Cortex of kidney (tissue), 1 donor: ENCODE measurements around the gene EFCC1.

ENCODE experiments used
- DNase-seq: peaks from one replicate; lab custom pipeline; 2025; lab: John Stamatoyannopoulos, UW

Gene EFCC1

GRCh38 chr3:129032716-129033115 lies 31.6 kb downstream of the EFCC1 start:
- DNase-seq = no peak

DNA sequence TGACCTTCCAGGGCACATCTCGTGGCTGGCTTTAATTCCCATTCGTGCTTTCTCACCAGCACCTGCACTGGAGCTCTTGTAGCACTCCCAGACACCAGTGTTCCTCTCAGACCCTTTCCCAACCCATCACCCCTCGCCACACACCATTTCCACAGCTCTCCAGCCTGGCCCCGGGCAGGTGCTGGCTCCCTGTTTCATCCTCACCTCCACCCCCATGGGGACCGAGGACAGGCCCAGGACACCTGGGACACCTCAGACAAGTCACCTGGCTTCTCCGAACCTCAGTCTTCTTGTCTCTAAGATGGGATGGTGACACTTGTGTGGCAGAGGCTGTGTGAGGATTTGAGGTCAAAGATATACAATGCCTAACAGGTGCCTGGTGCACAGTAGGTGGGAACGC lies 32.0 kb downstream of the EFCC1 start:
- no peak for DNase-seq

DNA sequence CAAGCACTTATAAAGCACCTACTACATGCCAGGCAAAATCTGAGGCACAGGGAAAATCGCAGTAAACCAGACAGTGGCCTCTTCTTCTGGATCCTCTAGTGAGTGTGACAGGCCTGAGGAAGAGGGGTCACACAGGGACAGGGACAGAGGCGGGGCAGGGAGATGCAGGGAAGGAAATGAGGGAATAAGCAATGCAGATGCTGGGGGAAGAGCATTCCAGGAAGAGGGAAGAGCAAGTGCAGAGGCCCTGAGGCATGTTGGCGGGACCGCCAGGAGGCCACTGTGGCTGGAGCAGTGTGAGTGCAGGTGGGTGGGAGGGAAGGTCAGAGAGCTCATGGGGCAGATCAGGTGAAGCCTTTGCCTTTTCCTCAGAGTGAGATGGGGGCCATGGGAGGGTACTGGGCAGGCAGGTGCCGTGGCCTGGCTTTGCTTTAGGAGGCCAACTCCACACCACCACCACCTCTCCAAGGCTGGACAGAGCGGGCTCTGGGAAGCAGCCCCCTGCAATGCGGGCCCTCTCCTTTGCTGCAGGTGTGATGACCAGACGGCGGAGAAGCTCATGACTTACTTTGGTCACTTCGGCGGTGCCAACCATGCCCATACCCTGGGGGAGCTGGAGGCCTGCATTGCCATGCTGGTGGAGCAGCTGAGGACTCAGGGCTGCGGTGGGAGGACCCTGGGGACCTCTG lies 32.7 kb downstream of the EFCC1 start:
- no peak for DNase-seq

DNA sequence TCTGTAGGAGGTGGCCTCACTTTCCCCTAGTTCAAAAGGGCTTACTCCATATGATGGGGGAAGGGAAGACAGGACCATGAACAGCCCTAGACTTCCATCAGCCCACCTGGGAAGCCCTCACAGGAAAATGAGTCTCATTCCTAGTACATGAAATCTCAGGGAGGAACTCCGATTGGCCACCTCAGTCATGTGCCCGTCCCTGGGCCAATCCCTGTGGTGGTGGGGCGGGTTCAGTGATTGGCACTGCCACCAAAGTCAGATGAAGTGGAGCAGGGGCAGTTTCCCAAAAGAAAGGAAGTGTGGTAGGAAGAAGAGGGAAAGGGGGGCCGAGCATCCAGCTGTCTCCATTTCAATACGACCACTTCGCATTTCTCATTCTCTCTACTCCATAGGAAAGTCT lies 33.5 kb downstream of the EFCC1 start:
- no peak for DNase-seq

DNA sequence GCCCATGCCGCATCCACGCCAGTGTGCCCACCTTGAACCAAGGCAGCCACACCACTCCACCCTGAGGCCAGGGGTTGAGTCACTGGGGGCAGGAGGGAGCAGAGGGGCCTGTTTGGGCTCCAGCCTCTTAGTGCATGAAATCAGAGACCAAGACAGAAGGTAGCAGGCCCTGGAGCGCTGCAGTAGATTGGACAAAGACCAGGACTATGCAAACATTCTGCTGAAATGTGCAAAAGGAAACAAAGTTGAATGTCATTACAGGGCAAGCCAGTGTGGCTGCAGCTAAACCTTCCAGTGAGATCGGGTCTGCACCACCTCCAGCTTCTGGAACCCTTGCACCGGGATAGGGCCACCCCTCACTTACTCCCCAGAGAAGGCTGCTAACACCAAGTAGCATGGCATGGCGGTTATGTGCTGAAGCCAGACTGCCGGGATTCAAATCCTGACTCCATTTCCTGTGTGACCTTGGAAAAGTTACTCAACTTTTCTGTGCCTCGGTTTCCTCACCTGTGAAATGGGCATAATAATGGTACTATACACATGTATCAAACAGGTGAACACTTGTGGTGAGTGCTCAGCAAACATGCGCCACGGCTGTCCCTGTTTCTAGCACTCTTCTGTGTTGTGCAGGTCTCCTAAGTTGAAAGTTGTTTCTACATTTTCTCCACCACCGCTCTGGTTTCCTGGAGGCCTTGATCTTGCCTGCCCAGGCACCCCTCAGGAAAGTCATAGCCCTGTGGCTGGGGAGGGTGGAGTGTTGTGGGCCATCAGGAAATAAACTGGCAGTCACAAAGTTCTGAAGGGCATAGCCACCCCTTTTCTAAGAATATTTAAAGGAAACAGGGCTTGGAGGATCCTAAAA lies 34.5 kb downstream of the EFCC1 start:
- no peak for DNase-seq

DNA sequence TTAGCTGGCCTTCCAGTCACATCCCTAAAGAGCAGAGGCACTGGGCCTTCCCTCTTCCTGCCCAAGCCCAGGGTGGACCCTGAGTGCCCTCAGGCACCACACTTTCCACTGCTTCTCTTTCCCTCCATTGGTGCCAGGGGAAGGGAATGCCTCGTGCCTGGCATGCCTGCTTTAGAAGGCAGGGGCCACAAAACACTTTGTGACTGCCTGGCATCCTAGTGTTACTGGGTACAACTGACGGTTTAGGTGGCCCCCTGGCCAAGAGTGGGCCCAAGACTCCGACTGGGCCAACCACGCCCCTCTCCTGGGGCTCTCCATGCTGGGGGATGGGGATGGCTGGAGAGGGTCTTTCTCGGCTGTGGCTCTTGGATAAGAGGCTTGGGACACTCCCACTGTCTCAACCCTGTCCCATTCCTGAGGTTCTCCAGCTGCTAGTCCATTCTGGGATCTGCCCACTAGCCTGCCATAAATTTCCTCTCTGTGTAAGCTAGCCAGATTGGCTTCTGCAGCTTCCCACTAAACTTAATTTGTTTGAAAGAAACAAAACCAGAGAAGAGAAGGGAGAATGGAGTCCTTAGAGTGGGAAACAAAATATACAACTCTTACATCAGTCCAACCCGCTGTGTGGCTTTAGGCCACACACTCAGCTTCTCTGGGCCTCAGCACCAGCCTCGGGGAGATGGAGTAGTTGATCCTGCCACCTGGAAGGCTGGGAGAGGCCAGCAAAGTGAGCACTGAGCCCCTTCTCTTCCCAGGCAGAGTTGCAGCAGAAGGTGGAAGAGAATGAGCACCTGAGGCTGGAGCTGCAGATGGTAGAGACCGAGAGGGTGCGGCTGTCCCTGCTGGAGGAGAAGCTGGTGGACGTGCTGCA lies 35.4 kb downstream of the EFCC1 start:
- no peak for DNase-seq

DNA sequence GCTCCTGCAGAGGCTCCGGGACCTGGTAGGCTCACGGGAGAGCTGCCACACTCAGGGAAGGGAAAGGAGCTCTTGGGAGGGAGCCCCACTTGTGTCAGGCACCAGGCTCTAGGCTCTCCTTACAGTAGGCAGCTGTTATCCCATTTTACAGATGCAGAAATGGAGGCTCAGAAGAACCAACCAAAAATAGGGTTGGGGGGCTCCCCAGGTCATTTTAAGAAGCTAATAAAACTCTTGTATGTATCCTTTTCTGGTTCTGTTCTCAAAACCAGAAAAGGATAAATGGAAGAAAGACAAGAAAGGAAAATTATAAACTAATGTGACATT lies 36.0 kb downstream of the EFCC1 start:
- no peak for DNase-seq

- no peak for DNase-seq
These were observed 37.2 kb downstream of the EFCC1 start for GRCh38 chr3:129038121-129038855.

DNA sequence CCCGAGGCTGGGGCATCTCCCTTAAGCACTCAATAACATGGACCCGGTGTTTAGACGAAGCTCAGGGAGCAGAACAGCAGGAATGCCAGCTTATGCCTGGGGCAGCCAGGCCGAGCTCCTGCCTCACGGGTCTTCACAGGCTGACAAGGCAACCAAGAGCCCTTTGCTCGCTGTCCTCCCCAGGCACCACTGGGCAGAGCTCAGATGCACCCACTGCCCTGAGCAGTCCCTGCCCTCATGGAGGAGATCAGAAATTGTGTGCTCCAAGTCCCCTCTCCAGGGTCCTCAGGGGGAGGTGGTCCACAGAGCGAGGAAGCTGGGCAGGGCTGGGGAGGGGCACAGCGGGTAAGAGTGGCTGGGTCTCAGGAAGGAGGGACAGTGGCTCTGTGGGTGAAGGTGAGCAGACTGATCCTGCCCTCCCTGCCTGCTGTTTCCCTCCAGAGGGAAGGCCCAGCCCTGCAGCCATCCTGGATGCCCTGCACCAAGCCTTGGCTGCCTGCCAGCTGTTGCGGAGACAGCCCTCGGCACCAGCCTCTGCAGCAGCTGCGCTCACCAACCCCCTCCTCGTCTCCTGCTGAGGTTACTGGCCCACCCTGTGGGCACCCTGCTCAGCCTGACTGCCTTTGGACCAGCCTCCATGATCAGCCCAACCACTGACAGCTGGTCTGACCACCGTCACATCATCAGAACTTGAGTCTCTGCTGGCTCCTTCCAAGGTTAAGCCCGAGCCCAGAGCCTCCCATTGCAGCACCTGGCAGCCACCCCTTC lies 38.4 kb downstream of the EFCC1 start:
- no peak for DNase-seq

- no peak for DNase-seq
These were observed 38.9 kb downstream of the EFCC1 start for GRCh38 chr3:129040039-129040336.

DNA sequence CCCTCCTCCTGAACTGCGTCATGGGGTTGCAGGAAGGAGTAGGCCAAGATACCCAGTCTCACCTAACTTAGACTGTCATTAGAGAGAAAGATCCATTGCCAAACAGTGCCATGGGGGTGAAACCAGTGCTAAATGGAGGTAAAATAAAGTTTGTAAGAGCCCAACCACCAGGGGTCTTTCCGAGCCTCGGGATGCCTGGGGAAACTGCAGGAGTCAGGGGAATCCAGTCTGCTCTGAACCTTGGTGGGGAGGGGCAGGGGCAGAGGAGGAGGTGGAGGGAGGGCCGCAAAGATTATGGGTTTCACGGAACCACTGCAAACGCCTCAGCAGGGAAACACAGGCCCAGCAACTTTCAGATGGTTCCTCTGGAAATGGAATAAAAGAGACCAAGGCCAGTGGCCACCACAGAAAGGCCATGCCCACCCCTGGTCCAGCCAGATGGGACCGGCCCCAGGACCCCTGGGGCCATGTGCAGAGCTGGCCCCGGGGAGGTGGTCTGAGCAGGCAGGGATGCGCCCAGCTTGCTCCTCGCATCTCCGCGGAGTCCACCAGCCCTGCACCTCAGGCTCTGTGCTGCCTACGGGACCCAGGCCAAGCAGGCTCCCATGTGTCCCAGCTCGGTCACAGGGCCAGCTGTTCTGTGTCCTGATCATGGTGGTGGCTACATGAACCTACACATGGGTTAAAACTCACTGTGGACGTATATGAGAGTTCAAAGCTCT lies 39.6 kb downstream of the EFCC1 start:
- DNase-seq = no peak

GRCh38 chr3:129045675-129046036 lies 44.6 kb downstream of the EFCC1 start:
- DNase-seq = no peak

GRCh38 chr3:129046037-129046731 lies 45.1 kb downstream of the EFCC1 start:
- no peak for DNase-seq

DNA sequence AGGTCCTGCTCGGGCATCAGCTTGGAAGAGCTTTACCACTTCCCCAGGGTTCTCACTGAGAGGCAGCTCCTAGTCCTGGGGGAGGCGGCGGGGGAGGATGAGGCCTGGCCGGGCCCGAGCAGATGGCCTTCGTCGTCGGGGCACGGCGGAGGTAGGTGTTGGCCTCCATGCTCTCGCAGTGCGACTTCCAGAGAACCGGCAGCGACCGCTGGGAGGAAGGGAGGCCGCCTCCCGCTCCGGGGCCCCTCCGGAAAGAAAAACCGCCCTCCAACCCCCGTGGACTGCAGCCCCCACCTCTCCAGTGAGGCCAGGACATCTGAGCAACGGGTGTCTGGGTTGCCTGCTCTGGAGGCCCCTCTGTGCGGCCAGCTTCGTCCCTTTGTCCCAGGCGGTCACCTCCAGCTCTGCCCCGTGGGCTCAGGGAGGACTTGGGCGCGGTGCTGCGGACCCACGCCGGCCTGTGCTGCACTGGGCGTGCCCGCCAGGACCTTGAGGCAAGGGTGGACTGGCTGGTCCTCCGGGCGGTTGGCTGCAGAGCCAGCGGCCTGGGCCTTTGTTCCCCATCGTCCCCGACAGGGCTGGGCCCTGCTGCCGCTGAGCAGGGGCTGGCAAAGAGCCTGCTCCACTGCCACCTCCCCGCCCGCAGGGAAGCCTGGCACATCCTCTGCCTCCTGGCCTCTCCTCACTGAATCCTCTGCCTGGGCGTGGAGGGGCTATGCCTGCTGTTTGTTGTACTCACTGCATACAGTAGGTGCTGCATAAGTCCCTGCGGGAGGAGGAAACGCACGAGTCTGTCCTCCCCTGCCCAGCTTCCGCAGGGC lies 45.8 kb downstream of the EFCC1 start:
- DNase-seq = no peak

- no peak for DNase-seq
These were observed 46.4 kb downstream of the EFCC1 start for GRCh38 chr3:129047553-129047839.

GRCh38 chr3:129050556-129051295 lies 49.6 kb downstream of the EFCC1 start:
- no peak for DNase-seq

DNA sequence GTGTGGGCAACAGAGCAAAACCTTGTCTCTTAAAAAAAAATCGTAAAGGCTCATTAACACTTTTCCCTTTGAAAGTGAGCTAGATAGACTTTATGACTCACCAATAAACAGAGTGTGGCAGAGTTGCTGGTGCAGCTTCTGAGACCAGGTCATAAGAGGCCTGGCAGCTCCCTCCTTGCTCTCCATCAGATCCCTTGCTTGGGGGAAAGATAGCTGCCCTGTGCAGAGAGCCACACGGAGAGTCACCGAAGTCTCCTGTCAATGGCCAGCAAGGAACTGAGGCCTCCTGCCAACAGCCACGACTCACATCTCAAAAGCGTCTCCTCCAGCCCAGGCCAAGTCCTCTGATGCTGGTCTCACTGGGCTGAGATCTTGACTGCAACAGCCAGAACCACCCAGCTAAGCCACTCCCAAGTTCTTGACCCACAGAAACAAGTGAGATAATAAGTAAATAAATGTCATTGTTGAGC lies 50.8 kb downstream of the EFCC1 start:
- no peak for DNase-seq

DNA sequence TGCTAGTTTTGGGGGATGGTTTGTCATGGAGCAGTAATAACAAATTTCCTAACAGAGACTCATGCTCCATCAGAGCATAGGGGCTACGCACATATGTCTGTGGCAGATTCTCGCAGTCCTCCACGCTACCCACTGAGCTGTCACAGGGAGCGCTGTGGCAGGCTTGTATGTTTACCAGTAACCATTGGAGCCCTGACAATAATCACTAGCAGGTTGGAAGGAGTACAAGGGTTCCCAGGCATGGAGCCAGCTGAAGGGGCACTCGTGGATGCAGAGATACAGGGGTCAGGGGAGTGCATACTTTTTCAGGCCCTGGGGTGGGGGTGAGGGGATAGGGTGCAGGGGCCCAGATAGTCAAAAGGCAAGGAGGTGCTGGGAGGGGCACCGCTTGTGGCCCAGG lies 51.6 kb downstream of the EFCC1 start:
- DNase-seq = no peak

- DNase-seq = no peak
These were observed 53.6 kb downstream of the EFCC1 start for GRCh38 chr3:129054605-129055104.
